M059J (cell line): Measurements from ENCODE around the gene ABCA13. TPM values are rescaled to one million over a fixed set of nuclear protein-coding genes. Genes with fewer than 3 reads are reported as not detected.
A peak's percentile ranks its signal among the peaks of the same experiment; 100 is the strongest.

Source experiments
- DNase-seq: peaks from one replicate; pipeline ENCODE4 v3.0.0-alpha.2; 2012; ENCODE audit warnings: low read depth
- total RNA-seq: library from RNA; depleted of rRNA; stranded (reverse); fragments of >200 nt; shearing (Covaris generic); gene quantifications from 2 replicates; pipeline ENCODE4 v1.2.3, GENCODE V29; 2014

The ABCA13 gene
- total RNA-seq, 1 experiment from 2014 or later, result 0.07 TPM

GRCh38 chr7:48438206-48438605 is 266.9 kb downstream of the ABCA13 start:
- peak; percentile 70 for DNase-seq

- DNase-seq, result no peak
These were observed 270.7 kb downstream of the ABCA13 start for GRCh38 chr7:48441848-48442492.

- no peak for DNase-seq
These were observed 271.8 kb downstream of the ABCA13 start for GRCh38 chr7:48443051-48443450.

- DNase-seq, result no peak
These were observed 275.5 kb downstream of the ABCA13 start for GRCh38 chr7:48446721-48447120.

- no peak for DNase-seq
These were observed 281.0 kb downstream of the ABCA13 start for GRCh38 chr7:48452218-48452617.

- no peak for DNase-seq
These were observed 283.5 kb downstream of the ABCA13 start for GRCh38 chr7:48454750-48455192.

GRCh38 chr7:48455363-48455762 is 284.1 kb downstream of the ABCA13 start:
- DNase-seq, result no peak

GRCh38 chr7:48458701-48459524 is 287.7 kb downstream of the ABCA13 start:
- no peak for DNase-seq

- no peak for DNase-seq
These were observed 295.5 kb downstream of the ABCA13 start for GRCh38 chr7:48466713-48467112.

- DNase-seq, result no peak
These were observed 299.9 kb downstream of the ABCA13 start for GRCh38 chr7:48471196-48471595.

- DNase-seq, result no peak
These were observed 301.4 kb downstream of the ABCA13 start for GRCh38 chr7:48472640-48473039.

GRCh38 chr7:48473205-48473865 is 302.1 kb downstream of the ABCA13 start:
- no peak for DNase-seq

GRCh38 chr7:48481235-48481634 is 310.0 kb downstream of the ABCA13 start:
- no peak for DNase-seq

GRCh38 chr7:48497521-48497920 is 326.3 kb downstream of the ABCA13 start:
- no peak for DNase-seq

- no peak for DNase-seq
These were observed 330.8 kb downstream of the ABCA13 start for GRCh38 chr7:48502021-48502420.

GRCh38 chr7:48505051-48505450 is 333.8 kb downstream of the ABCA13 start:
- DNase-seq, result no peak

- no peak for DNase-seq
These were observed 334.2 kb downstream of the ABCA13 start for GRCh38 chr7:48505466-48505865.

- DNase-seq, result no peak
These were observed 335.3 kb downstream of the ABCA13 start for GRCh38 chr7:48506569-48506968.

- no peak for DNase-seq
These were observed 339.8 kb downstream of the ABCA13 start for GRCh38 chr7:48511080-48511479.

- DNase-seq, result no peak
These were observed 341.6 kb downstream of the ABCA13 start for GRCh38 chr7:48512892-48513291.

- DNase-seq, result no peak
These were observed 343.9 kb downstream of the ABCA13 start for GRCh38 chr7:48515171-48515570.

- DNase-seq, result no peak
These were observed 346.8 kb downstream of the ABCA13 start for GRCh38 chr7:48518092-48518491.

GRCh38 chr7:48522692-48523091 is 351.4 kb downstream of the ABCA13 start:
- no peak for DNase-seq
